Adrenal gland (tissue), 5 donors: ENCODE data around the gene VWF.

ENCODE experiments used
- CTCF ChIP-seq, 6 experiments: fragments of 450-650 bp in 4 of 6; fragments of 200-600 bp in 2 of 6; sonication (generic) in 1 of 6; IDR thresholded peaks; 1 replicate in 5 of 6; 2 replicates in 1 of 6; pipeline versions ENCODE4 v1.5.1 to v1.8.0; 2016 to 2021; ENCODE audit warnings: antibody characterized with exemption in 6 of 6, mild to moderate bottlenecking in 2 of 6, moderate library complexity in 1 of 6
- POLR2A ChIP-seq, 2 donors: fragments of 450-650 bp; IDR thresholded peaks; one replicate each; pipeline ENCODE4 v1.6.1; 2017; ENCODE audit warnings: antibody characterized with exemption in 2 of 2, mild to moderate bottlenecking in 2 of 2, moderate library complexity in 1 of 2
- donor health status: DM: no; HTN: no; CAD: no.

DNA sequence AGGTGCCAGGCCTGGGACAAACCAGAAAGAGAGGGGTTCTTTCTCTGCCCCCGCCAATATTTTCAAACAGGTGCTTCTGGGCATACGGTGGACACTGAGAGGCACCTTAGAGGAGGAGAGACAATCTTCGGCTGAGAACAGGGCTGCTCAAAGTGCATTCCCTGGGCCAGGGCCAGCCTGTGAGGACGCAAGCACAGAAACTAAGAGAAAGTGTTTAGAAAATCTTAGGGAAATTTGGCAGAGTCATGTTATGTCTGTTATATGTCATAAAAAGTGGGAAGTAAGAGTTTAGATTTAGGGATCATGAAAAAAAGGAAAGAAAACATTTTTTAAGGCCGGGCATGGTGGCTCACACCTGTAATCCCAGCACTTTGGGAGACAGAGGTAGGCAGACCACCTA lies 83.7 kb downstream of the VWF start:
- TF ChIP-seq CTCF (IDR thresholded peaks at IDR 0.05) (no peak), POLR2A (IDR thresholded peaks at IDR 0.05) (no peak)
